Smooth muscle cell of trachea (primary cell): ENCODE data around the gene TDRD9. TPM values are rescaled to one million over a fixed set of nuclear protein-coding genes. Genes with fewer than 3 reads are reported as not detected.

ENCODE experiments used
- total RNA-seq: library from RNA; depleted of rRNA; stranded (reverse); fragments of >200 nt; gene quantifications from 2 replicates; pipeline ENCODE4 v1.2.1, GENCODE V29; 2014

Gene TDRD9, protein sequence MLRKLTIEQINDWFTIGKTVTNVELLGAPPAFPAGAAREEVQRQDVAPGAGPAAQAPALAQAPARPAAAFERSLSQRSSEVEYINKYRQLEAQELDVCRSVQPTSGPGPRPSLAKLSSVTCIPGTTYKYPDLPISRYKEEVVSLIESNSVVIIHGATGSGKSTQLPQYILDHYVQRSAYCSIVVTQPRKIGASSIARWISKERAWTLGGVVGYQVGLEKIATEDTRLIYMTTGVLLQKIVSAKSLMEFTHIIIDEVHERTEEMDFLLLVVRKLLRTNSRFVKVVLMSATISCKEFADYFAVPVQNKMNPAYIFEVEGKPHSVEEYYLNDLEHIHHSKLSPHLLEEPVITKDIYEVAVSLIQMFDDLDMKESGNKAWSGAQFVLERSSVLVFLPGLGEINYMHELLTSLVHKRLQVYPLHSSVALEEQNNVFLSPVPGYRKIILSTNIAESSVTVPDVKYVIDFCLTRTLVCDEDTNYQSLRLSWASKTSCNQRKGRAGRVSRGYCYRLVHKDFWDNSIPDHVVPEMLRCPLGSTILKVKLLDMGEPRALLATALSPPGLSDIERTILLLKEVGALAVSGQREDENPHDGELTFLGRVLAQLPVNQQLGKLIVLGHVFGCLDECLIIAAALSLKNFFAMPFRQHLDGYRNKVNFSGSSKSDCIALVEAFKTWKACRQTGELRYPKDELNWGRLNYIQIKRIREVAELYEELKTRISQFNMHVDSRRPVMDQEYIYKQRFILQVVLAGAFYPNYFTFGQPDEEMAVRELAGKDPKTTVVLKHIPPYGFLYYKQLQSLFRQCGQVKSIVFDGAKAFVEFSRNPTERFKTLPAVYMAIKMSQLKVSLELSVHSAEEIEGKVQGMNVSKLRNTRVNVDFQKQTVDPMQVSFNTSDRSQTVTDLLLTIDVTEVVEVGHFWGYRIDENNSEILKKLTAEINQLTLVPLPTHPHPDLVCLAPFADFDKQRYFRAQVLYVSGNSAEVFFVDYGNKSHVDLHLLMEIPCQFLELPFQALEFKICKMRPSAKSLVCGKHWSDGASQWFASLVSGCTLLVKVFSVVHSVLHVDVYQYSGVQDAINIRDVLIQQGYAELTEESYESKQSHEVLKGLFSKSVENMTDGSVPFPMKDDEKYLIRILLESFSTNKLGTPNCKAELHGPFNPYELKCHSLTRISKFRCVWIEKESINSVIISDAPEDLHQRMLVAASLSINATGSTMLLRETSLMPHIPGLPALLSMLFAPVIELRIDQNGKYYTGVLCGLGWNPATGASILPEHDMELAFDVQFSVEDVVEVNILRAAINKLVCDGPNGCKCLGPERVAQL (N-terminal part only)
- 0.29 and 0.33 TPM in 2 replicates for total RNA-seq

DNA sequence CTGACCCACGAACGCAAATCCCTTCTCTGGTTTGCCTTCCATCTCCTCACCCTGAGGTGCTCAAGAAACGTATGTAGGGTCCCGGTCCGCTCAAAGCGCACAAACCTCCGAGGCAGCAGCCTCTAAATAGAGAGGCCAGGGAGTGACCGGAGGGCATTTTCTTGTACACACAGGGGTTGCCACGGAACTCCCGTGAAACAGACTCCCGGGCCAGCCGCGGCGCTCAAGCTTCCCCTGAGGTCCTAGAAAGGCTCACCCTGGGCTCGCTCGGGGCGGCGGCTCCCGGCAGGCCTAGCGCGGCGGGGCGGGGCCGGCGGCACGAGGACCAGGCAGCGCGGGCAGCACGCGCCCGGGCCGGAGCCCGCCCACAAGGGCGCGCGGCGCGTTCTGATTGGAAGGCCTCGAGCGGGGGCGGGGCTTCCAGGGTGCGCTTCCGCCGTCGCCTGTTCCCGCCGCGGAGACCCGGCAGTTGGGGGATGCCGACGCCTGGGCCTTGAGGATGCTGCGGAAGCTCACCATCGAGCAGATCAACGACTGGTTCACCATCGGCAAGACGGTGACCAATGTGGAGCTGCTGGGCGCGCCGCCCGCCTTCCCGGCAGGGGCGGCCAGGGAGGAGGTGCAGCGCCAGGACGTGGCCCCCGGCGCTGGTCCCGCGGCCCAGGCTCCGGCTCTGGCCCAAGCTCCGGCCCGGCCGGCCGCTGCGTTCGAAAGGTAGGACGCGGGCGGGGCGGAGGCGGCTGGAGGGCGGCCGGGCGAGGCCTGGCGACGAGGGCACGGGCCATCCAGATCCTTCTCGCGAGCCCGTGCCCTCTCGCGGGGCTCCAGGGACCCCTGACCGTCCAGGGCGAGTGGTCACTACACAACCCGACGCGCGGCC is at the start of gene TDRD9:
Gene TDRD9, plus strand, starts transcription at position 446 of the 880 bp plus-strand sequence. Its CDS starts 54 bp downstream, at position 500.

DNA sequence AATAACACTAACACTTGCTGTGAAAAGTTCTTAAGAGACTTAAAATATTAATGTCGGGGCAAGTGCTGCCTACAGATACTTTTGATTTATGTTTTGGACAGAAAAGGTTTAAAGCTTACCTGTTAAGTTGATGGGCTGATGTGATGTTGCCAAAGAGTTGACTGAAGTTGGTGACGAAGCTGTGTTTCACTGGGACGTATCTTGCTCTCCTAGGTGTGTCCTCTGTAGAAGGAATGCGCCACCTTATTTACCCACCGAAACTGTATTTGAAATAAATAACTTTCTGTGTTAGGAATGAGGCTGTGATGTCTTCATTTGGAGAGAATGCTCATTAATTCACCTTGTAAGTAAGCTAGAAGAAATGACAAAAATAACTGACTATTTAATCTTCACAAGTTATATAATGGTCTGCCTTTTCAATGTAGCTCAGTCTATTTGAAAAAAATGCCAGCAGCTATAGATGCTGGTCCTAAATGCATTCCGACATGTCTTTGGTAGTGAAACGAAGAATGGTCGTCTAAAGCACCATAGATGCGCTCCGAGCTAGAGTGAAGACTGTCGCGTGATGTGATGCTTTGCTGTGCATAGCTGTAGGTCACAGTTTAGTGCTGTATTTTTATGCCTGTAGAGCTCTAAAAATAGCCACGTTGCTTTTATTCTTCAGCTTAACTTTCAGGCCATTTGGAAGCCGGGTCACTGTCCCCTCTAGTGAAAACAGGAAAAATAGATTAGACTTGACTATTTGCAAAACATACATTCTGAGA is 13.9 kb downstream of the TDRD9 start, which contains the start of gene RD3L:
Gene RD3L, minus strand, starts transcription at position 557 of the 764 bp plus-strand sequence. CDS start 834 bp downstream, outside the sequence.

DNA sequence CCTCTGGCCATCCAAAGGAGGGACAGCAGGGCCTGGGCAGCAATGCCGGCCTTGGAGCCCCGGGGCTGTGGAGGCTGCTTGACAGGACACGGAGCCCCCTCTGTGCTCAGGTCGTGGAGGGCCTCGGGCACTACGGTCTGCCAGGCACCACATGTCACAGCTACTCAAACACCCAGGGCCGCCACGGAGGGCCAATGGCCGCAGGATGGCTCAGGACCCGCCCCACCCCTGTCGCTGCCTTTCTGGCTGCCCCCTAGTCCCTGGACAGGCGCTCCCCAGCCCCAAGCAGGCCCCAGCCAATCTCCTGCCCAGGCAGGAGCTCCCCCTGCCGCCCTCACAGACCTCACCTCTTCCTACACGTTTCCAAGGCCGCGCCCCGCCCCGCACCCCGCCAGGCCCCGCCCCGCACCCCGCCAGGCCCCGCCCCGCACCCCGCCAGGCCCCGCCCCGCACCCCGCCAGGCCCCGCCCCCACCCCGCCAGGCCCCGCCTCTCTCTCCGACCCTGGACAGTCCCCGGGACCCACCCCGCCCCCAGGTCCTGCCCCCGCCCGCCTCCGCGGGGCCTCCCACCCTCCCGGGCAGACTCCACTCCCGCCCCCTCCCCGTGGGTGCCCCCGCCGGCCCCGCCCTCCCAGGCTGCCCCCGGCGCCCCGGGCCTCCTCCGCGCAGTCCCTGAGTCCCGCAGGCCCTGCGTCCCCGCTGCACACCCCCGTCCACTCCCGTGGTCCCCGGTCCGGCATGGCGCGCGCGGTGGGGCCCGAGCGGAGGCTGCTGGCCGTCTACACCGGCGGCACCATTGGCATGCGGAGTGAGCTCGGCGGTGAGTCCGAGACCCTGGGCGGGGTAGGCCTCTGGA is 157.0 kb downstream of the TDRD9 start, which contains the start of gene ASPG:
Gene ASPG, plus strand, starts transcription at position 669 of the 857 bp plus-strand sequence. Its CDS starts 71 bp downstream, at position 740.

Other genes with a start within 250 kb of the TDRD9 start
- gene XRCC3, start 213.0 kb upstream of the TDRD9 start, total RNA-seq = 10.9 and 13.1 TPM in 2 replicates
- gene ZFYVE21, start 212.6 kb upstream of the TDRD9 start, total RNA-seq = 76.9 and 104 TPM in 2 replicates
- 2.6 and 3.0 TPM in 2 replicates for gene PPP1R13B, start 80.9 kb upstream of the TDRD9 start, total RNA-seq
- gene RD3L, start 14.1 kb downstream of the TDRD9 start, total RNA-seq = not detected in 2 replicates
- not detected in 2 replicates for gene ASPG, start 157.2 kb downstream of the TDRD9 start, total RNA-seq
- 0.15 and 0.33 TPM in 2 replicates for gene KIF26A, start 210.1 kb downstream of the TDRD9 start, total RNA-seq